HEK293 (cell line): ENCODE data around the gene ASPSCR1.

Experiments used
- ZNF174 ChIP-seq: fragments of 450-650 bp; formaldehyde crosslinking; IDR thresholded peaks from 2 replicates; pipeline ENCODE4 v1.5.0; 2017; ENCODE audit warnings: missing biosample characterization, mild to moderate bottlenecking, missing genetic modification characterization
- ZNF664 ChIP-seq: fragments of 450-650 bp; formaldehyde crosslinking; IDR thresholded peaks from 2 replicates; pipeline ENCODE4 v1.5.1; 2016; ENCODE audit warnings: missing biosample characterization, missing genetic modification characterization
- TF ChIP-seq, protein P1 (sequence below): fragments of 450-650 bp; formaldehyde crosslinking; IDR thresholded peaks from 2 replicates; pipeline ENCODE4 v1.5.1; 2016; ENCODE audit warnings: missing biosample characterization, missing genetic modification characterization

DNA sequence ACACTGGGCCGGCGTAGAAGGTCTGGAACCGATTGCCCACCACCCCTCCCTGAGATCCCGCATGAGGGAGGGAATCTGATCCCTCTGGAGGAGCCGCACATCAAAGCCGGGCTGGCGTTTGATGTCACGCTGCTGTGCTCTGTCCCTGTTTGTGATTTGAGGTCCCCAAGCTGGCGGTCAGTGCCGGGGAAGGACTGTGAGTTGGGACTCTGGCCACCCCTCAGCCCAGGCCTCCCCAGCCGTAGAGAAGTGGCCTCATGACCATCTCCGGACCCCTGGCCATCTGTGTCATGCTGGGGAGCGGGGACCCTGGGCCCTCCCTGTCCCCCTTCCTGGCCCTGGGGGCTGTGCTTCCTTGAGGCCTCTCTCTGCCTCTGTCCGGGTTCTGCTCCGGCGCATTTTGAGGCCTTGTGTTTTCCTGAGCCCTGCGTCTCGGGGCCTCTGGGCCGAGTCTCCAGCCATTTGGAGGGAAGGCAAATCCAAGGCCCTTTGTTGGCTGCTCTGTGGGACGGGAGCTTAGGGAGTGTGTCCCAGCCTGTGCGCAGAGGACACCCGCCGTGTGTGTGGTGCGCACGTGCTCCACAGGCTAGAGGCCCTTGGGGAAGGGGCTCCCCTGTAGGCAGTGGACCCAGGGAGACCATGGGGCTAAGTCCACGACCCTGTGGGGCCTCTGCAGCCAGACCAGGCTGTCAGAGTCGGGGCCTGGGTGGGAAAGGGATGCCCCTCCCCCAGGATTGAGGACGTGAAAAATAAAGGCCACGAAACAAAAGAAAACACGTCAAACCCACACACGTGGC, 15.1 kb downstream of the ASPSCR1 start:
- TF ChIP-seq, protein P1, sequence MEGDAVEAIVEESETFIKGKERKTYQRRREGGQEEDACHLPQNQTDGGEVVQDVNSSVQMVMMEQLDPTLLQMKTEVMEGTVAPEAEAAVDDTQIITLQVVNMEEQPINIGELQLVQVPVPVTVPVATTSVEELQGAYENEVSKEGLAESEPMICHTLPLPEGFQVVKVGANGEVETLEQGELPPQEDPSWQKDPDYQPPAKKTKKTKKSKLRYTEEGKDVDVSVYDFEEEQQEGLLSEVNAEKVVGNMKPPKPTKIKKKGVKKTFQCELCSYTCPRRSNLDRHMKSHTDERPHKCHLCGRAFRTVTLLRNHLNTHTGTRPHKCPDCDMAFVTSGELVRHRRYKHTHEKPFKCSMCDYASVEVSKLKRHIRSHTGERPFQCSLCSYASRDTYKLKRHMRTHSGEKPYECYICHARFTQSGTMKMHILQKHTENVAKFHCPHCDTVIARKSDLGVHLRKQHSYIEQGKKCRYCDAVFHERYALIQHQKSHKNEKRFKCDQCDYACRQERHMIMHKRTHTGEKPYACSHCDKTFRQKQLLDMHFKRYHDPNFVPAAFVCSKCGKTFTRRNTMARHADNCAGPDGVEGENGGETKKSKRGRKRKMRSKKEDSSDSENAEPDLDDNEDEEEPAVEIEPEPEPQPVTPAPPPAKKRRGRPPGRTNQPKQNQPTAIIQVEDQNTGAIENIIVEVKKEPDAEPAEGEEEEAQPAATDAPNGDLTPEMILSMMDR: no peak
- TF ChIP-seq ZNF174: no peak
- no peak for TF ChIP-seq ZNF664 (tag by site-specific recombination)
